CD14-positive monocyte (primary cell): ENCODE results near the gene CSRNP3. TPM values are rescaled to one million over a fixed set of nuclear protein-coding genes. Genes with fewer than 3 reads are reported as not detected.

Experiments used
- DNase-seq, 3 donors: peaks; one replicate each; pipeline ENCODE4 v3.0.0-alpha.2; 2011 to 2022
- H2AFZ ChIP-seq: 2 replicates; pipeline ENCODE4 v1.6.0; 2012; ENCODE audit warnings: mild to moderate bottlenecking, low read depth, low read length, inconsistent platforms; ENCODE audit not compliant: insufficient read depth, poor library complexity, severe bottlenecking
- H3K27ac ChIP-seq, 2 donors: 1 replicate in 1 of 2; 2 replicates in 1 of 2; pipeline ENCODE4 v1.5.1; 2012 to 2013; ENCODE audit warnings: low read length in 2 of 2, control low read depth in 1 of 2, inconsistent platforms in 1 of 2, low read depth in 1 of 2, mild to moderate bottlenecking in 1 of 2
- H3K27me3 ChIP-seq, 2 donors: one replicate each; pipeline versions ENCODE4 v1.6.0 to v1.6.1; 2011 to 2013; ENCODE audit warnings: low read length in 2 of 2; ENCODE audit not compliant: control insufficient read depth in 2 of 2, insufficient read depth in 2 of 2
- H3K36me3 ChIP-seq, 2 donors: replicated peaks in 1 of 2; 1 replicate in 1 of 2; 2 replicates in 1 of 2; pipeline versions ENCODE4 v1.5.1 to v1.6.1; 2012 to 2013; ENCODE audit warnings: low read length in 2 of 2, control low read depth in 1 of 2, inconsistent platforms in 1 of 2, mild to moderate bottlenecking in 1 of 2; ENCODE audit not compliant: insufficient read depth in 2 of 2, control insufficient read depth in 1 of 2
- H3K4me1 ChIP-seq, 2 donors: 1 replicate in 1 of 2; 2 replicates in 1 of 2; pipeline versions ENCODE4 v1.5.1 to v1.6.1; 2012 to 2013; ENCODE audit warnings: low read length in 2 of 2, control low read depth in 1 of 2, inconsistent platforms in 1 of 2, mild to moderate bottlenecking in 1 of 2, moderate library complexity in 1 of 2; ENCODE audit not compliant: insufficient read depth in 2 of 2, control insufficient read depth in 1 of 2
- H3K4me2 ChIP-seq: replicated peaks from 2 replicates; pipeline ENCODE3; 2012; ENCODE audit warnings: low read length, moderate library complexity, mild to moderate bottlenecking; ENCODE audit not compliant: poor library complexity, severe bottlenecking; ENCODE audit errors: extremely low read depth
- H3K4me3 ChIP-seq, 3 experiments: fragments of 200-600 bp in 1 of 3; sonication (generic) in 1 of 3; replicated peaks in 1 of 3; 1 replicate in 2 of 3; 2 replicates in 1 of 3; pipeline ENCODE4 v1.5.1; 2011 to 2013; ENCODE audit warnings: low read length in 3 of 3, mild to moderate bottlenecking in 3 of 3, control low read depth in 2 of 3, low read depth in 2 of 3, inconsistent platforms in 1 of 3, moderate library complexity in 1 of 3
- H3K79me2 ChIP-seq: 2 replicates; pipeline ENCODE4 v1.6.0; 2012; ENCODE audit warnings: mild to moderate bottlenecking, control low read depth, inconsistent platforms, low read length, moderate library complexity; ENCODE audit not compliant: insufficient read depth
- H3K9ac ChIP-seq: 2 replicates; pipeline ENCODE4 v1.6.0; 2017; ENCODE audit warnings: low read length, mild to moderate bottlenecking; ENCODE audit not compliant: insufficient read depth, poor library complexity, severe bottlenecking
- H3K9me3 ChIP-seq, 2 donors: replicated peaks in 1 of 2; 1 replicate in 1 of 2; 2 replicates in 1 of 2; pipeline versions ENCODE4 v1.5.1 to v1.6.1; 2012 to 2013; ENCODE audit warnings: low read length in 2 of 2, control low read depth in 1 of 2; ENCODE audit not compliant: control insufficient read depth in 1 of 2, insufficient read depth in 1 of 2
- H4K20me1 ChIP-seq: 2 replicates; pipeline ENCODE4 v1.6.0; 2012; ENCODE audit warnings: mild to moderate bottlenecking, low read length, control low read depth, moderate library complexity; ENCODE audit not compliant: insufficient read depth
- H3K27ac Mint-ChIP-seq, 7 donors: one replicate each; pipeline ENCODE4 v1.8.0; 2020; ENCODE audit warnings: mild to moderate bottlenecking in 7 of 7, mixed read lengths in 7 of 7, moderate library complexity in 6 of 7, inconsistent platforms in 2 of 7
- H3K27me3 Mint-ChIP-seq, 3 donors: one replicate each; pipeline ENCODE4 v1.8.0; 2021 to 2022; ENCODE audit warnings: low read depth in 3 of 3, mild to moderate bottlenecking in 3 of 3, mixed read lengths in 3 of 3, moderate library complexity in 3 of 3, inconsistent platforms in 1 of 3
- H3K36me3 Mint-ChIP-seq, 2 donors: one replicate each; pipeline ENCODE4 v1.8.0; 2020; ENCODE audit warnings: mixed read lengths in 2 of 2, inconsistent platforms in 1 of 2, mild to moderate bottlenecking in 1 of 2
- H3K4me1 Mint-ChIP-seq: one replicate; pipeline ENCODE4 v1.8.0; 2020; ENCODE audit warnings: mild to moderate bottlenecking, mixed read lengths
- H3K4me3 Mint-ChIP-seq, 2 donors: one replicate each; pipeline ENCODE4 v1.8.0; 2020; ENCODE audit warnings: mild to moderate bottlenecking in 2 of 2, mixed read lengths in 2 of 2, moderate library complexity in 1 of 2
- H3K9me3 Mint-ChIP-seq, 7 donors: one replicate each; pipeline ENCODE4 v1.8.0; 2020 to 2022; ENCODE audit warnings: mixed read lengths in 7 of 7, mild to moderate bottlenecking in 6 of 7, moderate library complexity in 6 of 7, inconsistent platforms in 2 of 7
- WGBS: methylation state at CpG from one replicate; pipeline ENCODE4 v1.1.5; 2013; ENCODE audit warnings: missing lambda C conversion rate; ENCODE audit not compliant: insufficient coverage; 5-methylcytosine and 5-hydroxymethylcytosine counted together
- intact Hi-C, 2 donors: fragments of 100-400 bp; cut with micrococcal nuclease; formaldehyde crosslinking; loops; one replicate each; pipeline versions ENCODE4 v1.15.0 to v1.15.1; 2023
- polyA plus RNA-seq, 3 donors: library from polyadenylated mRNA; depleted of rRNA in 1 of 3; unstranded in 2 of 3; stranded (reverse) in 1 of 3; fragments of 300-500 nt in 2 of 3; fragments of >200 nt in 1 of 3; fragmentation: Illumina TruSeq in 2 of 3; gene quantifications; 1 replicate in 2 of 3; 2 replicates in 1 of 3; pipeline ENCODE4 v1.2.3, GENCODE V29; 2012 to 2021
- TF ChIP-seq, protein P1 (sequence below): fragments of 200-600 bp; IDR thresholded peaks from one replicate; pipeline ENCODE4 v1.8.0; 2022; ENCODE audit warnings: antibody characterized with exemption, mild to moderate bottlenecking

The CSRNP3 gene
- polyA plus RNA-seq, 3 donors, result not detected

DNA sequence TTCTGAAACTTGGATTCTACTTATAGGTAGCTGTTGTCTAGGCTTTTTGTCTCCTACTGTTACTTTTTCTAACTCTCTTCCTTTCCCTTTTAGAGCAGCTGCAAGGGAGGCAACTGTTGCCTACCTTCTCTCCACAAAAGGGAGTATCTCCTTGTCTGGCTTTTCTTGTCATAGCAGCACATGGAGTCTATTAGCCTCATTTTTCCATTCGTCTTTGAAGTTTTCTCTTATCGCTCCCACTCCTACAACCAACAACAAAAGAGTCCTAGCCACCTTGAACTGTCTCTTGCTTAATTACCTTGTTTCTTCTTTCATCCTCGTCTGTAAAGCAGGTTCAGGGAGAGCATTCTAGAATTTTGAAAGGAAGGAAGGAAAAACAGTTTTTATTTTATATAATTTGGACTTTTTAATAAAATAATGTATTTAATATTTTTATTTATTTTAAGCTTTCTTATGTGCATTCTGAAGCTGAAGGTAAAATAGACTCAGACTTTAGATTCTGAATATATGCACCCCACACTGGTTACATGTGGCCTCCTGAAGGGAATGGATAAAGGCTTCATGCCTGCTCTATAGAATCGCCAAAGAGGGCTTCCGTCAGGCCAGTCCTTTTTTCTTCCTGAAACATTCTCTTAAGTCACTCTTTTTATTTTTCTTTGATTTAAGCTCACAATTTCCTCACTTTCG lies 154.4 kb downstream of the CSRNP3 start:
- Mint-ChIP-seq H3K27me3 (peaks cover 0 to 1% (median 1%) of the 10 kb centered on the region in 3 donors), H3K4me1 (no peaks in the 10 kb centered on the region), H3K27ac (no peak overlapping the region), H3K36me3 (no peaks in the 10 kb centered on the region), H3K9me3 (peaks cover 0 to 2% (median 0%) of the 10 kb centered on the region in 7 donors), H3K4me3 (peak overlapping the region in 1 of 2 donors; percentile 3)
- Histone ChIP-seq H3K79me2 (no peaks in the 10 kb centered on the region), H3K9ac (no peak overlapping the region), H3K27ac (no peak overlapping the region), H3K9me3 (no peaks in the 10 kb centered on the region), H3K27me3 (no peaks in the 10 kb centered on the region), H3K4me1 (no peaks in the 10 kb centered on the region), H3K4me3 (no peak overlapping the region), H4K20me1 (no peaks in the 10 kb centered on the region), H3K4me2 (no peak overlapping the region), H3K36me3 (no peaks in the 10 kb centered on the region), H2AFZ (no peak overlapping the region)
- 97% methylated on average over 3 of the region's 6 CpGs for WGBS
- intact Hi-C loops, result no loop called here
- DNase-seq, result no peak
- TF ChIP-seq, protein P1, sequence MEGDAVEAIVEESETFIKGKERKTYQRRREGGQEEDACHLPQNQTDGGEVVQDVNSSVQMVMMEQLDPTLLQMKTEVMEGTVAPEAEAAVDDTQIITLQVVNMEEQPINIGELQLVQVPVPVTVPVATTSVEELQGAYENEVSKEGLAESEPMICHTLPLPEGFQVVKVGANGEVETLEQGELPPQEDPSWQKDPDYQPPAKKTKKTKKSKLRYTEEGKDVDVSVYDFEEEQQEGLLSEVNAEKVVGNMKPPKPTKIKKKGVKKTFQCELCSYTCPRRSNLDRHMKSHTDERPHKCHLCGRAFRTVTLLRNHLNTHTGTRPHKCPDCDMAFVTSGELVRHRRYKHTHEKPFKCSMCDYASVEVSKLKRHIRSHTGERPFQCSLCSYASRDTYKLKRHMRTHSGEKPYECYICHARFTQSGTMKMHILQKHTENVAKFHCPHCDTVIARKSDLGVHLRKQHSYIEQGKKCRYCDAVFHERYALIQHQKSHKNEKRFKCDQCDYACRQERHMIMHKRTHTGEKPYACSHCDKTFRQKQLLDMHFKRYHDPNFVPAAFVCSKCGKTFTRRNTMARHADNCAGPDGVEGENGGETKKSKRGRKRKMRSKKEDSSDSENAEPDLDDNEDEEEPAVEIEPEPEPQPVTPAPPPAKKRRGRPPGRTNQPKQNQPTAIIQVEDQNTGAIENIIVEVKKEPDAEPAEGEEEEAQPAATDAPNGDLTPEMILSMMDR, result no peak

DNA sequence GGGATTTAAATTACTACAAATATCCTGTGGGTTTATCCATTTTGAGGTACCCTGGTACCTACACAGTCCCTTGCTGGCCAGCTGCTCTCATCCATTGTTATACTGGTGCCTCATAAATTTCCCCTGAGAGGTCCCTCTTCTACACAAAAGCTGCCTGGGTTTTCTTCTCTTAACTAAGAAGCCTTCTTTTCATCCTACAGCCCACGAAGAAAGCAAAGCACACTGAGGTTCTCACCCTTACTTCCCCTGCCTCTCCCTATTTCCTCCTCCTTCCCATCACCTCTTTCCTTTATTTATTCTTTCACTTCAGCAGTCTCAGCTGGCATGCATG lies 154.9 kb downstream of the CSRNP3 start:
- peaks cover 0 to 1% (median 1%) of the 10 kb centered on the region in 3 donors for H3K27me3 Mint-ChIP-seq
- Histone ChIP-seq H3K27me3 (no peaks in the 10 kb centered on the region), H3K9me3 (no peaks in the 10 kb centered on the region), H3K79me2 (no peaks in the 10 kb centered on the region), H2AFZ (no peak overlapping the region), H3K4me1 (no peaks in the 10 kb centered on the region), H3K4me3 (no peak overlapping the region), H3K27ac (no peak overlapping the region), H3K36me3 (no peaks in the 10 kb centered on the region), H3K9ac (no peak overlapping the region), H3K4me2 (no peak overlapping the region), H4K20me1 (no peaks in the 10 kb centered on the region)
- H3K36me3 Mint-ChIP-seq, result no peaks in the 10 kb centered on the region
- H3K4me1 Mint-ChIP-seq, result no peaks in the 10 kb centered on the region
- H3K4me3 Mint-ChIP-seq, result no peak overlapping the region
- WGBS, result 88% methylated on average over 1 of the region's 1 CpG
- H3K27ac Mint-ChIP-seq, result no peak overlapping the region
- peaks cover 0 to 2% (median 0%) of the 10 kb centered on the region in 7 donors for H3K9me3 Mint-ChIP-seq
- intact Hi-C loops, result no loop called here
- DNase-seq, result no peak
- TF ChIP-seq, protein P1, result no peak
